SK-MEL-5 (cell line): ENCODE results near the gene POLR1C. TPM values are rescaled to one million over a fixed set of nuclear protein-coding genes. Genes with fewer than 3 reads are reported as not detected.
"Not testable (repeated sequence)": the region's sequence is repeated elsewhere in the genome, so short reads cannot be mapped to it uniquely, and the experiment has no call there.

Source experiments
- DNase-seq: peaks from one replicate; pipeline ENCODE4 v3.0.0-alpha.2; 2016; ENCODE audit warnings: low read depth, low spot score
- in situ Hi-C: cut with HindIII; loops from 2 replicates; pipeline ENCODE4 v1.10.0; 2016; ENCODE audit warnings: low sequenced_read_pairs, high pct_unique_total_duplicates, low pct_unique_long_range_greater_than_20kb
- small RNA-seq, 2 experiments: library from RNA; depleted of rRNA; stranded (forward); fragments of <200 nt; gene quantifications; one replicate each; pipeline ENCODE3, GENCODE V24; 2014
- total RNA-seq: library from RNA; depleted of rRNA; stranded (reverse); fragments of >200 nt; shearing (Covaris generic); gene quantifications from 2 replicates; pipeline ENCODE4 v1.2.3, GENCODE V29; 2014; rRNA removed

POLR1C gene
- total RNA-seq, 1 experiment from 2014 or later = 47.5 TPM

- no peak for DNase-seq
- in situ Hi-C loops = no loop called here
These were observed 15.3 kb downstream of the POLR1C start for GRCh38 chr6:43532201-43532600.

DNA sequence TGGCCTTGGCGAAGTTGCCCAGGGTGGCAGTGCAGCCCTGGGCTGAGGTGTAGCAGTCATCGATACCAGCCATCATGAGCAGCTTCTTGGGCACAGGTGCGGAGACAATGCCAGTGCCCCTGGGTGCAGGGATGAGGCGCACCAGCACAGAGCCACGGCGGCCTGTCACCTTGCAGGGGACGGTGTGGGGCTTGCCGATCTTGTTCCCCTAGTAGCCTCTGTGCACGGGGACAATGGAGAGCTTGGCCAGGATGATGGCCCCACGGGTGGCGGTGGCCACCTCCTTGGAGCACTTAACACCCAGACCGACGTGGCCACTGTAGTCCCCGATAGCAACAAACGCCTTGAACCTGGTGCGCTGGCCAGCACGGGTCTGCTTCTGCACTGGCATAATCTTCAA lies 22.1 kb downstream of the POLR1C start:
- in situ Hi-C loops = not testable (repeated sequence)

DNA sequence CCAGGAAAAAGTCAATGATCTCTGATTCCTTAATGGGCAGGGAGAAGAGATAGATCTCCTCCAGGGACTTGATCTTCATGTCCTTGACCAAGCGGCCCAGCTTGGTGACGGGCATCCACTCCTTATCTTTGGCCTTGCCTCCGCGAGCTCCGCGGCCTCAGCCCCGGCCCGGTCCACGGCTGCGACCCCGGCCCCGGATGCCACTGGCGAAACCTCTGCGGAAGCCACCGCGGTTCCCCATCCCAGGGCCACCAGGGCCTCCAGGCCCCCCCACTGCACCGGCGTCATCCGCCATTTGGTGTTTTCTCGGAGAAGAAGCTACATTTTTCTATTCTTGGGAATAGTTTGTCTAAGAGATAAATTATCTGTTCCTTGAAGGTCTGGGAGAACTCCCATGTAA lies 22.5 kb downstream of the POLR1C start:
- in situ Hi-C loops = not testable (repeated sequence)

More for the DNA sequence above, 22.1 kb downstream of the POLR1C start:
- not testable (repeated sequence) for DNase-seq

GRCh38 chr6:43540507-43540906 lies 23.6 kb downstream of the POLR1C start:
- no peak for DNase-seq
- in situ Hi-C loops = no loop called here

More for the DNA sequence above, 22.5 kb downstream of the POLR1C start:
- DNase-seq = not testable (repeated sequence)

DNA sequence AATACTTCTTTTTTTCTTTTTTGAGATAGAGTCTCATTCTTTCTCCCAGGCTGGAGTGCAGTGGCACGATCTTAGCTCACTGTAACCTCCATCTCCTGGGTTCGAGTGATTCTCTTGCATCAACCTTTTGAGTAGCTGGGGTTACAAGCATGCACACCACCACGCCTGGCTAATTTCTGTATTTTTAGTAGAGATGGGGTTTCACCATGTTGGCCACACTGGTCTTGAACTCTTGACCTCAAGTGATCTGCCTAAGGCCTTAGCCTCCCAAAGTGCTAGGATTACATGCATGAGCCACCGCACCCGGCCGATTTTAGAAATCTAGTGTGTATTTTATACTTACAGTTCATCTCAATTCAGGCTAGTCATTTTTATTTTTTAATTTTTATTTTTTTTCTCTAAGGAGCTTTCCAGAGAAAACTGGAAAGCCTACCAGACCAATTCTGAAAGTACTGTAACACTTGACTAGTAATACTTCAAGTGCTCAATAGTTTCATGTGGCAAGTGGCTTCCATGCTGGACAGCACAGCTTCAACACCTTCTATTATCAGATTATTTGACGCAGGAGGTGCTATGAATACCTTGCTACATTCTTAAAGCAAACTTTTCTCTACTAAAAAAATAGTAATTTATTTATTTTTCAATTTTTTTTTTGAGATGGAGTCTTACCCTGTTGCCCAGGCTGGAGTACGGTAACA lies 25.0 kb downstream of the POLR1C start:
- in situ Hi-C loops = no loop called here

DNA sequence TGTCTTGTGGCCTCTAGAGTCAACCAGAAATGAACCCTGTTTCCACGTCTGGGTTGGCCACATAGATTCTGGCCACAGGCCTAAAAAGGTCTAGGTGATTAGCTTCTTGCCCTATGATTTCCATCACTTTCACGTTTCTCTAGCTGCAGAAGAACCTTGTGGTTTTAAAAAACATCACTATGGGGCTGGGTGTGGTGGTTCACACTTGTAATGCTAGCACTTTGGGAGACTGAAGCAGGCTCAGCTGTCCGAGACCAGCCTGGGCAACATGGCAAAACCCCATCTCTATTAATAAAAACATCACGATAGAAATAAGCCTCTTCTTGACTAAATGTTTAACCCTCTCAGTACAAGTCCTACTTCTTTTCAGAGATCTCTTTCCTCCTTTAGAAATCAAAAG lies 27.6 kb downstream of the POLR1C start:
- in situ Hi-C loops = no loop called here
- DNase-seq = no peak

More for the DNA sequence above, 25.0 kb downstream of the POLR1C start:
- DNase-seq = no peak

- DNase-seq = no peak
- in situ Hi-C loops = no loop called here
These were observed 30.3 kb downstream of the POLR1C start for GRCh38 chr6:43547222-43547621.

DNA sequence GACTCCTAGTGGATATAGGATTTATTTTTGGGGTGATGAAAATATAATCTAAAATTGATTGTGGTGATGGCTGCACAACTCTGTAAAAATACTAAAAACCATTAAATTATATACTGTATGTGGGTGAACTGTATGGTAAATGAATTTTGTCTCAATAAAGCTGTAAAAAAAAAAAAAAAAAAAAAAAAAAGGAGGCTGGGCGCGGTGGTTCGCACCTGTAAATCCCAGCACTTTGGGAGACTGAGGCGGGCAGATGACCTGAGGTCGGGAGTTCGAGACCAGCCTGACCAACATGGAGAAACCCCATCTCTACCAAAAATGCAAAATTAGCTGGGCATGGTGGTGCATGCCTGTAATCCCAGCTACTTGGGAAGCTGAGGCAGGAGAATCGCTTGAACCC lies 40.7 kb downstream of the POLR1C start:
- DNase-seq, in situ Hi-C loops: not testable (repeated sequence)

GRCh38 chr6:43559328-43559727 lies 42.4 kb downstream of the POLR1C start:
- in situ Hi-C loops = no loop called here
- DNase-seq = no peak

DNA sequence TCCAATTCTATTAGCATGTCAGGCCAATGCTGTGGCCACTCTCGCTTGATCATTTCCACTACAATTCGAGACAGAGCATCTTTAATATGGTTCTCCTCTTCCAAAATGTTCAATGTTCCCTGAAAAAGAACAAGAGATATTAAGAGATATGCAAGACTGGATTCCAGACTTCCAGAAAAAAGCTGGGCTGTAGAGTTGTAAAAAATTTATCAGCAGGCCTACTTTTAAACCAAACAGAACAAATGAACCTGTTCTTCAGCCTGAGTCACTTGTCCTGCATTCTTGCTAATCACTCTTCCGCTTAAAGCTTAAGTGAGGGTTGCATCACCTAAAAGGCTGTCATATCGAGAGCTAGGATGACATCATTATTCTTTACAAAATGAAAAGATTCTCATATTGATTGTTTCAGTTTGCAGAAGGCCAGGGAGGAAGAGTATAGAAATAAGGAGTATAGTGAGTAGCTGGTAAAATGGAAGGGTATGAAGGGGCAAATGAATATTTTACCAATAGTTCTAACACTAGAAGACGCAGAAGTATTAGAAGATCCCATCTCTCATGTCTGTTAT lies 54.1 kb downstream of the POLR1C start:
- in situ Hi-C loops = no loop called here
- no peak for DNase-seq

Small RNAs within 50 kb of the gene (small RNA-seq; reads per million reads assigned to genes)
- gene RF00426 = 0 reads per million in 2 experiments
- gene RNU6-1113P = 0 reads per million in 2 experiments

Other genes starting within 250 kb of the POLR1C start
- not detected in 2 replicates for gene SLC22A7, start 218.8 kb upstream of the POLR1C start, total RNA-seq
- gene CRIP3, start 208.3 kb upstream of the POLR1C start, total RNA-seq = not detected in 2 replicates
- gene ZNF318, start 147.4 kb upstream of the POLR1C start, total RNA-seq = 8.6 and 9.6 TPM in 2 replicates
- 16.6 and 17.1 TPM in 2 replicates for gene ABCC10, start 89.5 kb upstream of the POLR1C start, total RNA-seq
- 0.48 and 0.83 TPM in 2 replicates for gene DLK2, start 61.5 kb upstream of the POLR1C start, total RNA-seq
- gene TJAP1, start 39.5 kb upstream of the POLR1C start, total RNA-seq = 12.4 and 18.2 TPM in 2 replicates
- gene LRRC73, start 6.7 kb upstream of the POLR1C start, total RNA-seq = 0.42 and 0.64 TPM in 2 replicates
- gene YIPF3, start 163 bp upstream of the POLR1C start, total RNA-seq = 156 and 160 TPM in 2 replicates
- gene XPO5, start 58.9 kb downstream of the POLR1C start, total RNA-seq = 51.4 and 55.3 TPM in 2 replicates
- 7.2 and 8.7 TPM in 2 replicates for gene POLH, start 59.1 kb downstream of the POLR1C start, total RNA-seq
- gene GTPBP2, start 112.2 kb downstream of the POLR1C start, total RNA-seq = 95.2 and 101 TPM in 2 replicates
- gene MAD2L1BP, start 118.8 kb downstream of the POLR1C start, total RNA-seq = 161 and 166 TPM in 2 replicates
- 1.1 and 1.7 TPM in 2 replicates for gene RSPH9, start 127.9 kb downstream of the POLR1C start, total RNA-seq
- gene MRPS18A, start 170.7 kb downstream of the POLR1C start, total RNA-seq = 80.8 and 83.0 TPM in 2 replicates